C4-2B (cell line): ENCODE results near the gene ZNF276.
"Not testable (repeated sequence)": the region's sequence is repeated elsewhere in the genome, so short reads cannot be mapped to it uniquely, and the experiment has no call there.

Experiments used
- H3K27ac ChIP-seq: fragments of 450-650 bp; 2 replicates; pipeline ENCODE4 v1.5.1; 2017
- CTCF ChIP-seq: fragments of 450-650 bp; conservative IDR thresholded peaks from 2 replicates; pipeline ENCODE4 v1.5.1; 2017; ENCODE audit warnings: mild to moderate bottlenecking
- ZFX ChIP-seq: fragments of 450-650 bp; IDR thresholded peaks from 2 replicates; pipeline ENCODE4 v1.6.1; 2017

Gene ZNF276

GRCh38 chr16:89720813-89721545, at the start of gene ZNF276, which contains the start of gene VPS9D1:
TSS of gene ZNF276 (plus strand) at chr16:89721537. CDS start at chr16:89721641, 104 bp downstream.
TSS of gene VPS9D1 (minus strand) at chr16:89720898. CDS start at chr16:89720861, 37 bp downstream.
- TF ChIP-seq ZFX, result peak; percentile 38; the same call in 1 of the 2 replicates
- TF ChIP-seq CTCF, result no peak
- peak within 1 kb of the TSS; percentile 85 for H3K27ac ChIP-seq

DNA sequence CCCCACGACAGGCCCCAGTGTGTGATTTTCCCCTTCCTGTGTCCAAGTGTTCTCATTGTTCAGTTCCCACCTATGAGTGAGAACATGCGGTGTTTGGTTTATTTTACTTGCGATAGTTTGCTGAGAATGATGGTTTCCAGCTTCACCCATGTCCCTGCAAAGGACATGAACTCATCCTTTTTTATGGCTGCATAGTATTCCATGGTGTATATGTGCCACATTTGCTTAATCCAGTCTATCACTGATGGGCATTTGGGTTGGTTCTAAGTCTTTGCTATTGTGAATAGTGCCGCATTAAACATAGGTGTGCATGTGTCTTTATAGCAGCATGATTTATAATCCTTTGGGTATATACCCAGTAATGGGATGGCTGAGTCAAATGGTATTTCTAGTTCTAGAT, 49.8 kb upstream of the ZNF276 start:
- H3K27ac ChIP-seq, result not testable (repeated sequence)

GRCh38 chr16:89672177-89672941, 49.0 kb upstream of the ZNF276 start:
- TF ChIP-seq ZFX (no peak), CTCF (no peak)
- no peak overlapping the region for H3K27ac ChIP-seq

- H3K27ac ChIP-seq, result no peak overlapping the region
- TF ChIP-seq ZFX (no peak), CTCF (no peak)
Measured at GRCh38 chr16:89678258-89678657, 43.1 kb upstream of the ZNF276 start.

DNA sequence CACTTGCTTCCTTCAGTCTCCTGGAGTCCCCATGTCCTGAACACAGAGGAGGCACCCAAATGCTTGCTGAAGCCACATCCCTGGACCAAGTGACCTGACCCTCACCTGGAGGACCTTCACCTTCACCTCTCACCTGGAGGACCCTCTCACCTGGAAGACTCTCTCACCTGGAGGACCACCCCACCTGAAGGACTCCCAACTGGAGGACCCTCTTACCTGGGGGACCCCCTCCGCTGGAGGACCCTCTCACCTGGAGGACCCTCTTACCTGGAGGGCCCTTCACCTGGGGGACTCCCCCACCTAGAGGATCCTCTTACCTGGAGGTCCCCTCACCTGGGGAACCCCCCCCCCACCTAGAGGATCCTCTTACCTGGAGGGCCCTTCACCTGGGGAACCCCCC, 35.4 kb upstream of the ZNF276 start:
- no peak overlapping the region; the same call in 1 of the 2 replicates for H3K27ac ChIP-seq

DNA sequence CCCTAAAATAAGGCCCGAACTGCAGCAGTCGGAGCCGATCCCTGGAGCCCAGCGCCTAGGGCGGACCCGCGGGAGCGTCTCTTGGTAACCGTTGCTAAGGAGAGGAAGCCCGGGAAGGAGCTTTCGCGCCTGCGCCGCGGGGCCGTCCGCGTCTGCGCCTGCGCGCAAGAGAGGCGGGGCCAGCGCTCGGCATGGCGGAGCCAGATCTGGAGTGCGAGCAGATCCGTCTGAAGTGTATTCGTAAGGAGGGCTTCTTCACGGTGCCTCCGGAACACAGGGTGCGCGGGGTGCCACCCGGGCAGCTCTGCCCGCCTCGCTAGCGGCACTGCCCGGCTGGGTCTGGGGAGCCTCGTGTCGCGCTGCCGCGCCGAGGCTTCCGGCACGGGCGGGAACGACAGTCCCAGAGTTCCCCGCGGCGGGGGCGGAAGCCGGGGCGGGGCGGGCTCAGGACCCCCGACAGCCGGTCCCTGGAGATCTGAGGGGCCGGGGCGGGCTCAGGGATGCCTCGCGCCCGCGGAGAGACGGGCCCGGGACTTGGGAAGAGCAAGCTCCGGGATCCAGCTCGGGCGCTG, 34.7 kb upstream of the ZNF276 start, which contains the start of gene CDK10:
Gene CDK10, plus strand, starts transcription at position 170 of the 572 bp plus-strand sequence. Its CDS starts 22 bp downstream, at position 192.
- H3K27ac ChIP-seq, result peak within 1 kb of the TSS; percentile 94
- TF ChIP-seq ZFX (no peak), CTCF (no peak)

More for the DNA sequence above, 35.4 kb upstream of the ZNF276 start:
- no peak for TF ChIP-seq ZFX

- H3K27ac ChIP-seq, result peak overlapping the region; percentile 94
- TF ChIP-seq CTCF (no peak), ZFX (no peak)
Measured at GRCh38 chr16:89687092-89687940, 34.0 kb upstream of the ZNF276 start.
